Rectal smooth muscle tissue (tissue), 1 donor: ENCODE data around the gene GATA2.

Experiments
- H3K27ac ChIP-seq: one replicate; pipeline ENCODE4 v1.7.0; 2013; ENCODE audit warnings: low read depth, low read length, inconsistent platforms
- H3K27me3 ChIP-seq: one replicate; pipeline ENCODE4 v1.7.0; 2013; ENCODE audit warnings: low read length; ENCODE audit not compliant: control insufficient read depth, insufficient read depth
- H3K36me3 ChIP-seq: one replicate; pipeline ENCODE4 v1.7.0; 2013; ENCODE audit warnings: low read length; ENCODE audit not compliant: control insufficient read depth, insufficient read depth
- H3K4me1 ChIP-seq: one replicate; pipeline ENCODE4 v1.7.0; 2013; ENCODE audit warnings: low read length; ENCODE audit not compliant: control insufficient read depth, insufficient read depth
- H3K4me3 ChIP-seq: one replicate; pipeline ENCODE4 v1.7.0; 2013; ENCODE audit warnings: low read length
- H3K9ac ChIP-seq: one replicate; pipeline ENCODE4 v1.7.0; 2013; ENCODE audit warnings: low read length

The GATA2 gene

DNA sequence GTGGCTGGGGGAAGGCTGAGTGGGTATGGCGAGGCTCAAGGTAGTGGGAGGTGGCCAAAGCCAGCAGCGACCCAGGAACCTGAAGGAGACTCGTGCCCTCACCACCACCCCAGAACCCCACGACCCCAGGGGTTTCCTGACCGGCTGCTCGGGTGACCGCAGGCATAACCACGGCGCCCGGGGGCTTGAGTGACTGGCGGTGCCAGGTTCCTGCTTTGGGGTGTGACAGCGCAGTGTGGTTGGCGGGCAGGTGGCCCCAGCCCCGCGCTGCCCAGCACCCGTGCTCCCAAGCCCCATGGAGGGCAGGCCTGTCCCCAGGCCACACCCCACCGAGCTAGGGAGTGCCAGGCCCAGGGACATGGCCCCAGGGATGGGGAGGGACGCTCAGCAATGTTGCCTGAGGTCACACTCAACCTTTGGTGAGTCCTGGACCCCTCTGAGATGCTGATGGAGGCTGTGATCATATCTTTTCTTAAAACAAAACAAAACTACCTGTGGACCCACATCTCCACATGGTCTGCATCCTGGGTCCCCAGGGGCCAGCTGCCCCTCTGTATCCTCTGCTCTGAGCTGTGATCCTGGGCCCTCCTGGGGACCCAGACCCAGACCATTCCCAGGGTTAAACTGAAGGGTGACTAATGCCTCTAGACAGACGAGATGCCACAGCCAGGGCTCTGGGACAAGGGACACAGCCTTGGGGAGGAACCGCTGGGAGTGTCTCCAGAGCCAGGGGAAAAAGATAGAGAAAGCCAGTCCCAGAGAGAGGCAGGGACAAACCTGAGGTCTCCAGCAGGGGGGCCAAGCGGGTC, 39.3 kb downstream of the GATA2 start:
- Histone ChIP-seq H3K4me1 (no peaks in the 10 kb centered on the region), H3K27ac (no peak overlapping the region), H3K36me3 (no peaks in the 10 kb centered on the region), H3K27me3 (peaks cover 2% of the 10 kb centered on the region), H3K4me3 (no peak overlapping the region), H3K9ac (no peak overlapping the region)

DNA sequence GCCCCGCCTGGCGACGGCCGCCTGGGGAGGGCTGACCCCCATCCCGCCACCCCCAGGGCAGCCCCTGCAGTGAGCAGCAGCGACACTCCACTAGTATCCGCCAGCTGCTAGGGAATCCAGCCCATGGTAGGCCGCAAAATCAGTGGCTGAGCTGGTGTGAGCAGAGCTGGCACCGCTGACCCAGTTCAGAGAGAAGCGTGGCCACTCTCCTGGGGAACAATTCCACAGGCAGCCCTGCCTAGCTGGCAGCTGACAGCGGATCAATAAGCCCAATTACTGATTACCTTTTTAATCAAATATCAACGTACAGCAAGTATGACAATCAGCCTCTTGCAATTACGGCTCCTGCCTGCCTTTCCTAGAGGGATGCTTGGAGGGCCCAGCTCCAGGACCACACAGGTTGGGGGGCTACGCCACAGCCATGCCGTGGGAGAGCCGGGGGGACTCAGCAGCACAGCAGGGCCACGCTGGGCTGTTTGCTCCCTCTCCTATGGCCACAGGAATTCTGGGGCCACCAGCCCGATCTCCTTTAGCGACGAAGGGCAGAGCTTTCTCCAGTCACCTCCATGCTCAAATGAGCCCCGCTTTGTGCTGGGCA, 40.2 kb downstream of the GATA2 start:
- H3K27me3 ChIP-seq, result peaks cover 2% of the 10 kb centered on the region
- H3K36me3 ChIP-seq, result no peaks in the 10 kb centered on the region
- H3K9ac ChIP-seq, result no peak overlapping the region
- H3K27ac ChIP-seq, result no peak overlapping the region
- H3K4me1 ChIP-seq, result no peaks in the 10 kb centered on the region
- no peak overlapping the region for H3K4me3 ChIP-seq

DNA sequence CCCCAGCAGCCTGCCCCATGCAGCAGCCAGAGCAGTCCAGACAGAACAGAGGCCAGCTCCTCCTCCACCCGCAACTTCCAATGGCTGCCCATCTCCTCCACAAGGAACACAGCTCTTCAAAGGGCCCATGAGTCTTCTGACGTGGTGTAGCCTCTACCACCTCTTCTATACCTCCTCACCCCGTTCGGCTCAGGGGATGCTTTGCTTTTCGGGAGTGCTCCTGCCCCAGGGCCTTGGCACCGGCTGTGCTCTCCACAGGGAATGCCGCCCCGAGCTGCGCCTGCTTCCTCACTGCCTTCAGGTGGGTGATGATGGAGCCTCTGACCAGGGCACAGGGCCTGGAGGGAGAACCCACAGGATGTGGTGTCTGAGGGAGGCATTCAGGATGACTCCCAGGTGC, 40.9 kb downstream of the GATA2 start:
- Histone ChIP-seq H3K27ac (no peak overlapping the region), H3K4me1 (no peaks in the 10 kb centered on the region), H3K9ac (no peak overlapping the region), H3K4me3 (no peak overlapping the region), H3K36me3 (no peaks in the 10 kb centered on the region), H3K27me3 (peaks cover 3% of the 10 kb centered on the region)

DNA sequence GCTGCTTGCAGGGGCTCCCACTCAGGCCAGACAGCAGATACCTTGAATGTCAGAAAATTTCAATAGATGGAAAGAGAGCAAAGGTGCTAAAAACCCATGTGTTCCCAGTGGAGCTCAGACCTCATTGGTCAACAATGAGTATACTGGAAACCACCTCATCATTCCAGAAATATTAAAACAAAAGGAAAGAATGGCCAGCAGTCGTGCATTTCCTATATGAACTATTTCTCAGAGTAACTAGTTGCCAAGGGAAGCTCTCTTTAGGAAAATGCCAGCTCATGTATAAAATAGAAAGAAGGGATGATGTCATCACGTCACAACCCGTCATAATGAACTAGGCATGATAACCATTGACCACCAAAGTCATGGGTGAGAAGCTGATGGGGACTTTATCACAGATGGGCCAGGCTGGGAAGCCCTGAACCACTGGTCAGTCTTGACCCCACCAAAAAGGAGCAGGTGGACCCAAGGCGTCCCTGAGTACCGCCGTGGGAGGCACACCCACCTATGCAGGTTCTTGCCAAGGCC, 43.8 kb downstream of the GATA2 start:
- Histone ChIP-seq H3K4me3 (no peak overlapping the region), H3K9ac (no peak overlapping the region), H3K36me3 (no peaks in the 10 kb centered on the region), H3K27ac (no peak overlapping the region), H3K27me3 (peaks cover 2% of the 10 kb centered on the region), H3K4me1 (no peaks in the 10 kb centered on the region)

DNA sequence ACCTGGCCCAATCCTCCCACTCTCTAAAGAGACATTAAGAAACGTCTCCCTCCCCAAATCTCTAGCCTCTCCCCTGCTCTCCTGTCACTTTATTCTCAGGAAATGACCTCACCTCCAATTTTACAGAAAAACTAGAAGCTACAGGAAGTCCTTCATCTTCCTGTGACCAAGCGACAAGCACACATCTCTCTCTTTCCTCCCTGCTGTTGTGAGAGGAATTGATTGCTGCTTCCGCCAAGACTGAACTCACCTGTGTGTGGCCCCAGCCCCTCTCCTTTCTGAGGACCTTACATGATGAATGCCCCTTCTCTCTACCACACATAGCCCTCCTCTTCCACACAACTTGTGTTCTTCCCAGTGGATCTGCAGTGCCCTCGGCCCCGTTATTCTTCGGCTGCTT, 44.5 kb downstream of the GATA2 start:
- Histone ChIP-seq H3K36me3 (no peaks in the 10 kb centered on the region), H3K27me3 (peaks cover 2% of the 10 kb centered on the region), H3K4me1 (no peaks in the 10 kb centered on the region), H3K9ac (no peak overlapping the region), H3K27ac (no peak overlapping the region), H3K4me3 (no peak overlapping the region)

DNA sequence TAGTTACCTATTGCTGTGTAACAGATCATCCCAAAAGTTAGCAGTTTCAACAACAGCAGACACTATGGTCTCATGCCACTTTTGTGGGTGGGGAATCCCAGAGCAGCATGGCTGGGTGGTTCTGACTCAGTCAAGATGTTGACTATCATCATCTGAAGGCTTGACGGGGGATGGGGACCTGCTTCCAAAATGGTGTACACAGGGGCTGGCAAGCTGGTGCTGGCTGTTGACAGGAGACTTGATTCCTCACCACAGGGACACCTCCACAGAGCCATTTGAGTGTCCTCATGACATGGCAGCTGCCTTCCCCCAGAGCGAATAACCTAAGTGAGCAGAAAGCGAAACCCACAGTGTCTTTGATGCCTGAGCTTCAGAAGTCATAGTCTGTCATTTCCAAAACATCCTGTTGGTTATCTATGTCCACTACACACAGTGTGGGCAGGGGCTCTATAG, 45.4 kb downstream of the GATA2 start:
- H3K4me3 ChIP-seq, result no peak overlapping the region

DNA sequence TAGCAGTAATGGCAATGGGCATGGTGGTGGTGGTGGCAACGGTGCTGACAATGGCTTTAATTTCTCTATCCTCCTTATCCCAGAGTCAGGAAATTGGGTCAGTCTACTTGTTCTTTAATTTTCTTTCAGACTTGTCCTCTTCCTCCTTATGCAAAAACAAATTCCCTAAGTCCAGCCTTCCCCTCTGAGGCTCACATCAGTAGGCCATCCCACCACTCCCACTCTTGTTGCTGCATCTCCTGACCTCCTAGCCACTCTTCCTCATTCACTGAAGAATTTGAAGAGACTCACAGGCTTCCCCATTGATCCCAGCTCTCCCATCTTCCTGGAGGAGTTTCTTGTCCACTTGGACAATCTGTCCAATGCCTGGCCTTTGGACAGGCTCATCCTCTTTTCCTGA, 46.2 kb downstream of the GATA2 start:
- Histone ChIP-seq H3K9ac (no peak overlapping the region), H3K36me3 (no peaks in the 10 kb centered on the region), H3K4me3 (no peak overlapping the region), H3K4me1 (no peaks in the 10 kb centered on the region), H3K27me3 (peaks cover 2% of the 10 kb centered on the region), H3K27ac (no peak overlapping the region)

More for the DNA sequence above, 45.4 kb downstream of the GATA2 start:
- no peaks in the 10 kb centered on the region for H3K36me3 ChIP-seq
- no peak overlapping the region for H3K9ac ChIP-seq
- H3K4me1 ChIP-seq, result no peaks in the 10 kb centered on the region
- peaks cover 2% of the 10 kb centered on the region for H3K27me3 ChIP-seq
- H3K27ac ChIP-seq, result no peak overlapping the region

DNA sequence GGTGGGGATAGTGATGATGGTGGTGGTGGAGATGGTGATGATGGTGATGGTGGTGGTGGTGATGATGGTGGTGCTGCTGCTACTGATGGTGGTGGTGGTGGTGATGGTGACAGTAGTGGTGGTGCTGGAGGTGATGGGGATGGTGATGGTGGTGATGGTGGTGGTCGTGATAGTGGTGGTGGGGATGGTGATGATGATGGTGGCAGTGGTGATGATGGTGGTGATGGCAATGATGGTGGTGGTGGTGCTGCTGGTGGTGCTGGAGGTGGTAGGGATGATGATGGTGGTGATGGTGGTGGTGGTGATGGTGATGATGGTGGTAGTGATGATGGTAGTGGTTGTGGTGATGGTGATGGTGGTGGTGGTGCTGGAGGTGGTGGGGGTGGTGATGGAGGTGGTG, 47.6 kb downstream of the GATA2 start:
- Histone ChIP-seq H3K4me3 (no peak overlapping the region), H3K4me1 (no peaks in the 10 kb centered on the region), H3K27me3 (peaks cover 2% of the 10 kb centered on the region), H3K36me3 (no peaks in the 10 kb centered on the region), H3K27ac (no peak overlapping the region), H3K9ac (no peak overlapping the region)

DNA sequence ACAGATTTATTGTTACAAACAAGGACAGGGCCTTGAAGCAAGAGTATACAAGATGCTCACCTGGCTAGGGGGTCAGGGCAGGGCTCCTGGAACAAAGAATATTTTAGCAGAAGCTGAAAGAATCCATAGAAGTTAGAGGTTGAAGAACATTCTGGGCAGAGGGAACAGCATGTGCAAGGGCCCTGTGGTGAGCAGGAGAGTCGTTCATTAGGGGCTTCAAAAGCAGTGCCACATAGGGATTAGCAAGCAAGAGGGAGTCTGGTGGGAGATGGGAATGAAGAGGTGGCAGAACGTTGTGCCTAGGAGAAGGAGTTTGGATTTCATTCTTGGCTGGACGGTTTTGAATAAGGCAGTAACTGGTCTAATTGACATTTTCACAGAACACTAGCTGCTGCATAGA, 49.2 kb downstream of the GATA2 start:
- H3K27ac ChIP-seq, result no peak overlapping the region
- H3K9ac ChIP-seq, result no peak overlapping the region
- H3K36me3 ChIP-seq, result no peaks in the 10 kb centered on the region

DNA sequence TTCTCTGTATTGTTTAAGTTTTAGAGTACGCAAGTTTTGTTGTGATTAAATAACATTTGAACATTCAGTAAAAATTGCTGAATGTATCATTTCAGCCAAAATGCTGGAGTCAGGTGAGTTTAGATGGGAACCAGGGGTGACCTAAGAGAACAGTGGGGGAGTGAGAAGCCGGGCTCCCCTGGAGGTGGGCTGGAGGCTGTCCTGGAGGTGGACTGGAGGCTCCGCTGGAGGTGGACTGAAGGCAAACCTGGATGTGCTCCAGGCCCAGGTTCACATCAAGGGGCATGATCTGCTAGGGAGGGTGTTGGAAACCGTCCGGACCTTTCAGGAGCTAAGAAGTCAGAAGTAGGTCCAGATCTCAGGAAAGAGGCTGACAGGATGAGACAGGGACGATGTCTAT, 50.1 kb downstream of the GATA2 start:
- H3K36me3 ChIP-seq, result no peaks in the 10 kb centered on the region
- H3K27me3 ChIP-seq, result peaks cover 6% of the 10 kb centered on the region
- no peaks in the 10 kb centered on the region for H3K4me1 ChIP-seq
- H3K9ac ChIP-seq, result no peak overlapping the region
- no peak overlapping the region for H3K4me3 ChIP-seq
- no peak overlapping the region for H3K27ac ChIP-seq

More for the DNA sequence above, 49.2 kb downstream of the GATA2 start:
- Histone ChIP-seq H3K27me3 (peaks cover 2% of the 10 kb centered on the region), H3K4me1 (no peaks in the 10 kb centered on the region), H3K4me3 (no peak overlapping the region)

DNA sequence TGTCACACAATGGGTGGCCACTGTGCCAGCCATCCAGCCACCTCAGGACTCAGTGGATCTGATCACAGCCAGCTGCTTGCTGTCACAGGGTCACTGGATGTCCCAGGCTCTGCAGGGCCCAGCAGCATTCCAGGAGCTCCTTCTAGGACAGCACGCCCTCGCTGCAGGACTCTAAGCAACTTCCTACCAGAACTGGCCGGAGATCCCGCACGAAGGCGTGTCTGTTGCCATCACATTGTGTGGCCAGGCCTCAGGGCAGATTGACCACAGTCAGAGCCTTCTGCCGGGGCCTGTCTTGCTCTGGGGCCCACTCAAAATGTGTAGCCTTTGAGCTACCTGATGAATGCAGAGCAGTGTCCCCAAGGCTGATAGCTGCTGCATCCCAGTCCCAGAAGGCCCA, 50.9 kb downstream of the GATA2 start:
- H3K27ac ChIP-seq, result no peak overlapping the region
- H3K36me3 ChIP-seq, result no peaks in the 10 kb centered on the region
- peaks cover 4% of the 10 kb centered on the region for H3K27me3 ChIP-seq
- no peak overlapping the region for H3K4me3 ChIP-seq
- H3K9ac ChIP-seq, result no peak overlapping the region
- no peaks in the 10 kb centered on the region for H3K4me1 ChIP-seq

DNA sequence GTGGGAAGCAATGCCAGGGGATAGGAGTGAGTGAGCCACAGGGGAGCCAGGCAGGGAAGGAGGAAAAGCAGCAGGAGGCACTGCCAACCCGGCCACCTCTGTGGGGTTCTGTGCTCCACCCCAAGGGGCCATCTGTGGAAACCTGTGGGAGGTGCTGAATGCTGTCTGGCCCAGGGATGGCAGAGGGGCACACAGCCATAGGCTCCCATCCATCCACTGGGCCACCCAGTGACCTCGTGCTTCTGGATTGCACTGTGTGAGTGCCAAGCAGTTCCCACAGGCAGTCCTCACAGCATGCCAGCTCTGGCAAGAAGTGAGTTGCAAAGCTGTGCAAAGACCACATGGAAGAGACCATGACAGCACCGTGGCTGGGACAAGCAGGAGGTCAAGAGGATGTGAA, 53.8 kb downstream of the GATA2 start:
- no peak overlapping the region for H3K4me3 ChIP-seq
- no peak overlapping the region for H3K27ac ChIP-seq
- H3K36me3 ChIP-seq, result no peaks in the 10 kb centered on the region
- no peaks in the 10 kb centered on the region for H3K4me1 ChIP-seq
- H3K27me3 ChIP-seq, result peaks cover 8% of the 10 kb centered on the region
- no peak overlapping the region for H3K9ac ChIP-seq
